Raji (cell line): ENCODE measurements around the gene SHROOM2.

ENCODE experiments used
- POLR2A ChIP-seq: IDR thresholded peaks from 2 replicates; pipeline ENCODE4 v1.6.1; 2011; ENCODE audit warnings: low read depth, low read length, control low read depth; ENCODE audit not compliant: insufficient read depth

Gene SHROOM2

GRCh38 chrX:9785944-9786797 is at the start of gene SHROOM2:
TSS of gene SHROOM2 (plus strand) at chrX:9786429. CDS start at chrX:9786546, 117 bp downstream.
- no peak for TF ChIP-seq POLR2A

- no peak for TF ChIP-seq POLR2A
These were observed 48.9 kb upstream of the SHROOM2 start for GRCh38 chrX:9737363-9737762.

- TF ChIP-seq POLR2A: no peak
These were observed 48.1 kb upstream of the SHROOM2 start for GRCh38 chrX:9738151-9738550.

- no peak for TF ChIP-seq POLR2A
These were observed 47.1 kb upstream of the SHROOM2 start for GRCh38 chrX:9739130-9739529.

- TF ChIP-seq POLR2A: no peak
These were observed 40.7 kb upstream of the SHROOM2 start for GRCh38 chrX:9745417-9746115.

- TF ChIP-seq POLR2A: no peak
These were observed 39.9 kb upstream of the SHROOM2 start for GRCh38 chrX:9746148-9746888.

- TF ChIP-seq POLR2A: no peak
These were observed 38.6 kb upstream of the SHROOM2 start for GRCh38 chrX:9747644-9748043.

GRCh38 chrX:9749146-9749692 is 37.0 kb upstream of the SHROOM2 start:
- no peak for TF ChIP-seq POLR2A

GRCh38 chrX:9757366-9757765 is 28.9 kb upstream of the SHROOM2 start:
- TF ChIP-seq POLR2A: no peak

GRCh38 chrX:9758021-9758638 is 28.1 kb upstream of the SHROOM2 start:
- TF ChIP-seq POLR2A: no peak

- TF ChIP-seq POLR2A: no peak
These were observed 26.9 kb upstream of the SHROOM2 start for GRCh38 chrX:9759337-9759736.

- TF ChIP-seq POLR2A: no peak
These were observed 21.0 kb upstream of the SHROOM2 start for GRCh38 chrX:9765072-9765736.

- no peak for TF ChIP-seq POLR2A
These were observed 20.5 kb upstream of the SHROOM2 start, which contains the start of gene GPR143 for GRCh38 chrX:9765737-9766097. TSS of gene GPR143 (minus strand) at chrX:9765847. CDS start at chrX:9765817, 30 bp downstream.

- TF ChIP-seq POLR2A: no peak
These were observed 18.9 kb upstream of the SHROOM2 start for GRCh38 chrX:9767375-9767774.
